GM18507 (cell line): ENCODE measurements around the gene RPIA.

Experiments
- DNase-seq: peaks from one replicate; pipeline ENCODE4 v3.0.0; 2011; ENCODE audit warnings: low read depth; ENCODE audit not compliant: insufficient read length; ENCODE audit errors: extremely low spot score
- FAIRE-seq: peaks from 2 replicates; lab custom pipeline; 2011; peaks lifted over from hg19 to GRCh38; lab: Jason Lieb, UNC

The RPIA gene

GRCh38 chr2:88683160-88684021, 8.1 kb upstream of the RPIA start:
- no peak for FAIRE-seq

GRCh38 chr2:88684519-88684918, 7.0 kb upstream of the RPIA start:
- no peak for DNase-seq
- no peak for FAIRE-seq

More at GRCh38 chr2:88683160-88684021, 8.1 kb upstream of the RPIA start:
- no peak for DNase-seq

- FAIRE-seq (no peak), DNase-seq (no peak)
Observed at GRCh38 chr2:88686320-88686719, 5.2 kb upstream of the RPIA start.

- FAIRE-seq: no peak
Observed at GRCh38 chr2:88687384-88687783, 4.1 kb upstream of the RPIA start.

GRCh38 chr2:88690591-88691338, 708 bp upstream of the RPIA start:
- FAIRE-seq (no peak), DNase-seq (no peak)

More at GRCh38 chr2:88687384-88687783, 4.1 kb upstream of the RPIA start:
- no peak for DNase-seq

GRCh38 chr2:88692187-88692586, 714 bp downstream of the RPIA start:
- FAIRE-seq (no peak), DNase-seq (no peak)

- no peak for FAIRE-seq
- no peak for DNase-seq
Observed at GRCh38 chr2:88693911-88694414, 2.5 kb downstream of the RPIA start.

- DNase-seq (no peak), FAIRE-seq (no peak)
Observed at GRCh38 chr2:88696611-88697010, 5.1 kb downstream of the RPIA start.

- DNase-seq (no peak), FAIRE-seq (no peak)
Observed at GRCh38 chr2:88697370-88698026, 6.0 kb downstream of the RPIA start.

GRCh38 chr2:88698027-88698413, 6.5 kb downstream of the RPIA start:
- no peak for FAIRE-seq
- DNase-seq: no peak

GRCh38 chr2:88698498-88699233, 7.2 kb downstream of the RPIA start:
- FAIRE-seq (no peak), DNase-seq (no peak)

GRCh38 chr2:88707003-88707402, 15.5 kb downstream of the RPIA start:
- FAIRE-seq: no peak
- no peak for DNase-seq

- no peak for DNase-seq
Observed at GRCh38 chr2:88709181-88709631, 17.7 kb downstream of the RPIA start.

GRCh38 chr2:88711289-88711688, 19.8 kb downstream of the RPIA start:
- DNase-seq: no peak
- FAIRE-seq: no peak

More at GRCh38 chr2:88709181-88709631, 17.7 kb downstream of the RPIA start:
- no peak for FAIRE-seq

GRCh38 chr2:88711897-88712296, 20.4 kb downstream of the RPIA start:
- FAIRE-seq (no peak), DNase-seq (no peak)

- FAIRE-seq: no peak
Observed at GRCh38 chr2:88713408-88713807, 21.9 kb downstream of the RPIA start.

GRCh38 chr2:88714667-88715066, 23.2 kb downstream of the RPIA start:
- DNase-seq (no peak), FAIRE-seq (no peak)

More at GRCh38 chr2:88713408-88713807, 21.9 kb downstream of the RPIA start:
- DNase-seq: no peak

GRCh38 chr2:88720399-88720798, 28.9 kb downstream of the RPIA start:
- DNase-seq (no peak), FAIRE-seq (no peak)

GRCh38 chr2:88721268-88721667, 29.8 kb downstream of the RPIA start:
- DNase-seq (no peak), FAIRE-seq (no peak)
